HUES48 (cell line): Measurements from ENCODE around the gene ADGRL3.

ENCODE experiments used
- H3K27ac ChIP-seq: one replicate; pipeline ENCODE4 v1.7.0; 2013; ENCODE audit warnings: low read depth, low read length, inconsistent platforms
- H3K27me3 ChIP-seq: 2 replicates; pipeline ENCODE4 v1.6.1; 2013; ENCODE audit warnings: mild to moderate bottlenecking, low read length; ENCODE audit not compliant: control insufficient read depth, insufficient read depth
- H3K36me3 ChIP-seq: 2 replicates; pipeline ENCODE4 v1.6.1; 2013; ENCODE audit warnings: low read length; ENCODE audit not compliant: control insufficient read depth, insufficient read depth
- H3K4me1 ChIP-seq: 2 replicates; pipeline ENCODE4 v1.6.1; 2013; ENCODE audit warnings: mild to moderate bottlenecking, low read length; ENCODE audit not compliant: control insufficient read depth, insufficient read depth
- H3K4me3 ChIP-seq: 2 replicates; pipeline ENCODE4 v1.5.1; 2013; ENCODE audit warnings: mild to moderate bottlenecking, low read depth, low read length
- H3K9ac ChIP-seq: 2 replicates; pipeline ENCODE4 v1.6.1; 2013; ENCODE audit warnings: mild to moderate bottlenecking, low read depth, low read length, moderate library complexity
- H3K9me3 ChIP-seq: 2 replicates; pipeline ENCODE4 v1.6.1; 2013; ENCODE audit warnings: low read length; ENCODE audit not compliant: control insufficient read depth, insufficient read depth

ADGRL3 gene

GRCh38 chr4:61301271-61301670 is 101.1 kb downstream of the ADGRL3 start:
- H3K4me1 ChIP-seq: peaks cover 53% of the 10 kb centered on the region
- no peaks in the 10 kb centered on the region for H3K27me3 ChIP-seq
- no peaks in the 10 kb centered on the region for H3K36me3 ChIP-seq
- no peaks in the 10 kb centered on the region for H3K9me3 ChIP-seq
- H3K27ac ChIP-seq: no peak overlapping the region
- no peak overlapping the region for H3K4me3 ChIP-seq
- no peak overlapping the region for H3K9ac ChIP-seq

- Histone ChIP-seq H3K36me3 (no peaks in the 10 kb centered on the region), H3K27me3 (no peaks in the 10 kb centered on the region), H3K9ac (no peak overlapping the region), H3K27ac (no peak overlapping the region), H3K4me3 (no peak overlapping the region), H3K4me1 (peaks cover 16% of the 10 kb centered on the region; the same call in 1 of the 2 replicates), H3K9me3 (no peaks in the 10 kb centered on the region)
Observed at GRCh38 chr4:61308033-61308432, 107.9 kb downstream of the ADGRL3 start.

GRCh38 chr4:61309616-61310015 is 109.5 kb downstream of the ADGRL3 start:
- Histone ChIP-seq H3K27ac (no peak overlapping the region), H3K9me3 (no peaks in the 10 kb centered on the region), H3K9ac (no peak overlapping the region), H3K4me1 (peaks cover 4% of the 10 kb centered on the region; the same call in 1 of the 2 replicates), H3K27me3 (no peaks in the 10 kb centered on the region), H3K4me3 (no peak overlapping the region), H3K36me3 (no peaks in the 10 kb centered on the region)

- Histone ChIP-seq H3K27ac (no peak overlapping the region), H3K9ac (no peak overlapping the region), H3K27me3 (no peaks in the 10 kb centered on the region), H3K4me3 (no peak overlapping the region), H3K36me3 (no peaks in the 10 kb centered on the region), H3K9me3 (no peaks in the 10 kb centered on the region), H3K4me1 (no peaks in the 10 kb centered on the region)
Observed at GRCh38 chr4:61312526-61312925, 112.4 kb downstream of the ADGRL3 start.

GRCh38 chr4:61318431-61318830 is 118.3 kb downstream of the ADGRL3 start:
- Histone ChIP-seq H3K9ac (no peak overlapping the region), H3K9me3 (peaks cover 7% of the 10 kb centered on the region), H3K4me3 (no peak overlapping the region), H3K36me3 (no peaks in the 10 kb centered on the region), H3K27me3 (no peaks in the 10 kb centered on the region), H3K4me1 (peaks cover 18% of the 10 kb centered on the region; the same call in 1 of the 2 replicates), H3K27ac (no peak overlapping the region)

GRCh38 chr4:61319156-61319555 is 119.0 kb downstream of the ADGRL3 start:
- H3K36me3 ChIP-seq: no peaks in the 10 kb centered on the region
- no peaks in the 10 kb centered on the region for H3K27me3 ChIP-seq
- H3K4me1 ChIP-seq: peaks cover 18% of the 10 kb centered on the region; the same call in 1 of the 2 replicates
- H3K9ac ChIP-seq: no peak overlapping the region
- H3K9me3 ChIP-seq: peaks cover 11% of the 10 kb centered on the region
- H3K27ac ChIP-seq: no peak overlapping the region
- H3K4me3 ChIP-seq: no peak overlapping the region

- no peak overlapping the region for H3K4me3 ChIP-seq
Observed at GRCh38 chr4:61320154-61320553, 120.0 kb downstream of the ADGRL3 start.

GRCh38 chr4:61320631-61321030 is 120.5 kb downstream of the ADGRL3 start:
- Histone ChIP-seq H3K27me3 (no peaks in the 10 kb centered on the region), H3K9me3 (peaks cover 11% of the 10 kb centered on the region), H3K4me1 (peaks cover 18% of the 10 kb centered on the region; the same call in 1 of the 2 replicates), H3K36me3 (no peaks in the 10 kb centered on the region), H3K4me3 (no peak overlapping the region), H3K27ac (no peak overlapping the region), H3K9ac (no peak overlapping the region)

More at GRCh38 chr4:61320154-61320553, 120.0 kb downstream of the ADGRL3 start:
- peaks cover 11% of the 10 kb centered on the region for H3K9me3 ChIP-seq
- H3K27ac ChIP-seq: no peak overlapping the region
- H3K36me3 ChIP-seq: no peaks in the 10 kb centered on the region
- H3K27me3 ChIP-seq: no peaks in the 10 kb centered on the region
- peaks cover 18% of the 10 kb centered on the region; the same call in 1 of the 2 replicates for H3K4me1 ChIP-seq
- no peak overlapping the region for H3K9ac ChIP-seq

GRCh38 chr4:61332693-61333092 is 132.6 kb downstream of the ADGRL3 start:
- Histone ChIP-seq H3K9ac (no peak overlapping the region), H3K9me3 (no peaks in the 10 kb centered on the region), H3K27me3 (no peaks in the 10 kb centered on the region), H3K36me3 (no peaks in the 10 kb centered on the region), H3K4me3 (no peak overlapping the region), H3K4me1 (peaks cover 30% of the 10 kb centered on the region), H3K27ac (no peak overlapping the region)

- Histone ChIP-seq H3K9ac (no peak overlapping the region), H3K27ac (no peak overlapping the region), H3K4me1 (peaks cover 30% of the 10 kb centered on the region), H3K4me3 (no peak overlapping the region), H3K9me3 (no peaks in the 10 kb centered on the region), H3K36me3 (no peaks in the 10 kb centered on the region), H3K27me3 (no peaks in the 10 kb centered on the region)
Observed at GRCh38 chr4:61333490-61333889, 133.4 kb downstream of the ADGRL3 start.

- no peaks in the 10 kb centered on the region for H3K36me3 ChIP-seq
- H3K4me3 ChIP-seq: no peak overlapping the region
- H3K27me3 ChIP-seq: no peaks in the 10 kb centered on the region
- peaks cover 30% of the 10 kb centered on the region for H3K4me1 ChIP-seq
- no peak overlapping the region for H3K27ac ChIP-seq
- no peaks in the 10 kb centered on the region for H3K9me3 ChIP-seq
- H3K9ac ChIP-seq: no peak overlapping the region
Observed at GRCh38 chr4:61335241-61335763, 135.2 kb downstream of the ADGRL3 start.
